Liver (tissue), 3 donors: ENCODE data around the gene KIAA0513.

Experiments
- CTCF ChIP-seq: fragments of 150-350 bp; IDR thresholded peaks from 2 replicates; pipeline ENCODE4 v1.5.1; 2017; ENCODE audit warnings: improper control_type of control experiment, low read depth, low read length; ENCODE audit not compliant: missing input control
- FOXA1 ChIP-seq: IDR thresholded peaks from 2 replicates; pipeline ENCODE4 v1.6.1; 2016; ENCODE audit warnings: antibody characterized with exemption
- FOXA2 ChIP-seq: IDR thresholded peaks from 2 replicates; pipeline ENCODE4 v1.6.1; 2016; ENCODE audit warnings: antibody characterized with exemption
- GABPA ChIP-seq, 2 donors: IDR thresholded peaks in 1 of 2; conservative IDR thresholded peaks in 1 of 2; 2 replicates each; pipeline ENCODE4 v1.6.1; 2016; ENCODE audit warnings: antibody characterized with exemption in 2 of 2, mild to moderate bottlenecking in 1 of 2, moderate library complexity in 1 of 2
- HNF4G ChIP-seq: IDR thresholded peaks from 2 replicates; pipeline ENCODE4 v1.6.1; 2016; ENCODE audit warnings: antibody characterized with exemption
- JUND ChIP-seq, 2 donors: IDR thresholded peaks; 2 replicates each; pipeline ENCODE4 v1.6.1; 2016; ENCODE audit warnings: antibody characterized with exemption in 2 of 2
- RAD21 ChIP-seq, 2 donors: IDR thresholded peaks; 2 replicates each; pipeline ENCODE4 v1.6.1; 2016; ENCODE audit warnings: antibody characterized with exemption in 2 of 2, mild to moderate bottlenecking in 2 of 2
- SP1 ChIP-seq: IDR thresholded peaks from 2 replicates; pipeline ENCODE4 v1.6.1; 2018; ENCODE audit warnings: antibody characterized with exemption, mild to moderate bottlenecking
- TAF1 ChIP-seq: conservative IDR thresholded peaks from 2 replicates; pipeline ENCODE4 v1.6.1; 2016; ENCODE audit warnings: antibody characterized with exemption, mild to moderate bottlenecking
- YY1 ChIP-seq: IDR thresholded peaks from 2 replicates; pipeline ENCODE4 v1.6.1; 2016; ENCODE audit warnings: antibody characterized with exemption, mild to moderate bottlenecking
- TF ChIP-seq, protein P1 (sequence below): IDR thresholded peaks from 2 replicates; pipeline ENCODE4 v1.6.1; 2016; ENCODE audit warnings: antibody characterized with exemption
- TF ChIP-seq, protein P2 (sequence below): IDR thresholded peaks from 2 replicates; pipeline ENCODE4 v1.6.1; 2016; ENCODE audit warnings: antibody characterized with exemption, mild to moderate bottlenecking
- TF ChIP-seq, protein P3 (sequence below): IDR thresholded peaks from 2 replicates; pipeline ENCODE4 v1.6.1; 2016; ENCODE audit warnings: antibody characterized with exemption
- TF ChIP-seq, protein P4 (sequence below): IDR thresholded peaks from 2 replicates; pipeline ENCODE4 v1.6.1; 2016; ENCODE audit warnings: antibody characterized with exemption
- donor health status: healthy.
- donor health status: healthy.

DNA sequence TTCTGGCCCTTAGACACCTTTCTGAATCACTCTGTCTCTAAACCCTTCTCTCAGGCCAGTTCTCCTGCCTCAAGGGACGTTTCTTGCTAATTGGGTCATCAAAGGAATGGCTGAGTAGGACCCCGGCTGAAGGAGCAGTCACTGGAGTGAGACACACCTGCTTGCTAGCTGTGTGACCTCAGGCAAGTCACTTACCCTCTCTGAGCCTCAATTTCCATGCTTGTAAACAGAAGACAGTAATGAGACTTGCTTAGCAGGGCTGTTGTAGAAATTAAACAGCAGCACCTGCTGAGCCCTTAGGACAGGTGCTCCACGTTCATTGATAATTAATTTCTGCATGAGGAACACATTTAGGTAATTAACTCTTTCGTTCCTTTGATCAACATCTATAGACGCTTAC is 77.9 kb downstream of the KIAA0513 start:
- TF ChIP-seq GABPA (IDR thresholded peaks at IDR 0.05 in 1 of 2, conservative IDR thresholded peaks at IDR 0.05 in 1 of 2) = no peak
- no peak for TF ChIP-seq CTCF
- no peak for TF ChIP-seq RAD21 (IDR thresholded peaks at IDR 0.05)
- TF ChIP-seq HNF4G = no peak
- no peak for TF ChIP-seq YY1
- TF ChIP-seq, protein P1, sequence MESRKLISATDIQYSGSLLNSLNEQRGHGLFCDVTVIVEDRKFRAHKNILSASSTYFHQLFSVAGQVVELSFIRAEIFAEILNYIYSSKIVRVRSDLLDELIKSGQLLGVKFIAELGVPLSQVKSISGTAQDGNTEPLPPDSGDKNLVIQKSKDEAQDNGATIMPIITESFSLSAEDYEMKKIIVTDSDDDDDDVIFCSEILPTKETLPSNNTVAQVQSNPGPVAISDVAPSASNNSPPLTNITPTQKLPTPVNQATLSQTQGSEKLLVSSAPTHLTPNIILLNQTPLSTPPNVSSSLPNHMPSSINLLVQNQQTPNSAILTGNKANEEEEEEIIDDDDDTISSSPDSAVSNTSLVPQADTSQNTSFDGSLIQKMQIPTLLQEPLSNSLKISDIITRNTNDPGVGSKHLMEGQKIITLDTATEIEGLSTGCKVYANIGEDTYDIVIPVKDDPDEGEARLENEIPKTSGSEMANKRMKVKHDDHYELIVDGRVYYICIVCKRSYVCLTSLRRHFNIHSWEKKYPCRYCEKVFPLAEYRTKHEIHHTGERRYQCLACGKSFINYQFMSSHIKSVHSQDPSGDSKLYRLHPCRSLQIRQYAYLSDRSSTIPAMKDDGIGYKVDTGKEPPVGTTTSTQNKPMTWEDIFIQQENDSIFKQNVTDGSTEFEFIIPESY = no peak
- TF ChIP-seq, protein P2, sequence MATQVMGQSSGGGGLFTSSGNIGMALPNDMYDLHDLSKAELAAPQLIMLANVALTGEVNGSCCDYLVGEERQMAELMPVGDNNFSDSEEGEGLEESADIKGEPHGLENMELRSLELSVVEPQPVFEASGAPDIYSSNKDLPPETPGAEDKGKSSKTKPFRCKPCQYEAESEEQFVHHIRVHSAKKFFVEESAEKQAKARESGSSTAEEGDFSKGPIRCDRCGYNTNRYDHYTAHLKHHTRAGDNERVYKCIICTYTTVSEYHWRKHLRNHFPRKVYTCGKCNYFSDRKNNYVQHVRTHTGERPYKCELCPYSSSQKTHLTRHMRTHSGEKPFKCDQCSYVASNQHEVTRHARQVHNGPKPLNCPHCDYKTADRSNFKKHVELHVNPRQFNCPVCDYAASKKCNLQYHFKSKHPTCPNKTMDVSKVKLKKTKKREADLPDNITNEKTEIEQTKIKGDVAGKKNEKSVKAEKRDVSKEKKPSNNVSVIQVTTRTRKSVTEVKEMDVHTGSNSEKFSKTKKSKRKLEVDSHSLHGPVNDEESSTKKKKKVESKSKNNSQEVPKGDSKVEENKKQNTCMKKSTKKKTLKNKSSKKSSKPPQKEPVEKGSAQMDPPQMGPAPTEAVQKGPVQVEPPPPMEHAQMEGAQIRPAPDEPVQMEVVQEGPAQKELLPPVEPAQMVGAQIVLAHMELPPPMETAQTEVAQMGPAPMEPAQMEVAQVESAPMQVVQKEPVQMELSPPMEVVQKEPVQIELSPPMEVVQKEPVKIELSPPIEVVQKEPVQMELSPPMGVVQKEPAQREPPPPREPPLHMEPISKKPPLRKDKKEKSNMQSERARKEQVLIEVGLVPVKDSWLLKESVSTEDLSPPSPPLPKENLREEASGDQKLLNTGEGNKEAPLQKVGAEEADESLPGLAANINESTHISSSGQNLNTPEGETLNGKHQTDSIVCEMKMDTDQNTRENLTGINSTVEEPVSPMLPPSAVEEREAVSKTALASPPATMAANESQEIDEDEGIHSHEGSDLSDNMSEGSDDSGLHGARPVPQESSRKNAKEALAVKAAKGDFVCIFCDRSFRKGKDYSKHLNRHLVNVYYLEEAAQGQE = no peak
- TF ChIP-seq SP1 = no peak
- TF ChIP-seq JUND (IDR thresholded peaks at IDR 0.05) = no peak
- TF ChIP-seq, protein P3, sequence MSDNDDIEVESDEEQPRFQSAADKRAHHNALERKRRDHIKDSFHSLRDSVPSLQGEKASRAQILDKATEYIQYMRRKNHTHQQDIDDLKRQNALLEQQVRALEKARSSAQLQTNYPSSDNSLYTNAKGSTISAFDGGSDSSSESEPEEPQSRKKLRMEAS = no peak
- TF ChIP-seq, protein P4, sequence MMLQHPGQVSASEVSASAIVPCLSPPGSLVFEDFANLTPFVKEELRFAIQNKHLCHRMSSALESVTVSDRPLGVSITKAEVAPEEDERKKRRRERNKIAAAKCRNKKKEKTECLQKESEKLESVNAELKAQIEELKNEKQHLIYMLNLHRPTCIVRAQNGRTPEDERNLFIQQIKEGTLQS = no peak
- TF ChIP-seq TAF1 = no peak
- TF ChIP-seq FOXA1 = no peak
- no peak for TF ChIP-seq FOXA2
